Osteoblast (primary cell): ENCODE results near the gene PTPRN2. TPM values are rescaled to one million over a fixed set of nuclear protein-coding genes. Genes with fewer than 3 reads are reported as not detected.
"Not testable (repeated sequence)": the region's sequence is repeated elsewhere in the genome, so short reads cannot be mapped to it uniquely, and the experiment has no call there.

ENCODE experiments used
- DNase-seq: peaks from one replicate; pipeline ENCODE4 v3.0.0; 2011; ENCODE audit warnings: low spot score, mixed read lengths; ENCODE audit not compliant: insufficient read length; ENCODE audit errors: missing footprints
- H2AFZ ChIP-seq: 2 replicates; pipeline ENCODE4 v1.6.0; 2011; ENCODE audit warnings: mild to moderate bottlenecking, low read length
- H3K27ac ChIP-seq: 2 replicates; pipeline ENCODE4 v1.5.1; 2011; ENCODE audit warnings: mild to moderate bottlenecking, low read depth, low read length, moderate library complexity
- H3K27me3 ChIP-seq: 2 replicates; pipeline ENCODE4 v1.6.0; 2012; ENCODE audit warnings: mild to moderate bottlenecking, control low read depth, inconsistent platforms, low read length, moderate library complexity; ENCODE audit not compliant: insufficient read depth
- H3K36me3 ChIP-seq: 2 replicates; pipeline ENCODE4 v1.5.1; 2011; ENCODE audit warnings: mild to moderate bottlenecking, low read length, control low read depth, moderate library complexity; ENCODE audit not compliant: insufficient read depth
- H3K4me1 ChIP-seq: 2 replicates; pipeline ENCODE4 v1.5.1; 2011; ENCODE audit warnings: mild to moderate bottlenecking, low read length, control low read depth, moderate library complexity; ENCODE audit not compliant: insufficient read depth
- H3K4me2 ChIP-seq: 2 replicates; pipeline ENCODE4 v1.6.0; 2011; ENCODE audit warnings: mild to moderate bottlenecking, low read length; ENCODE audit not compliant: insufficient read depth
- H3K4me3 ChIP-seq: fragments of 200-600 bp; sonication (generic); 3 replicates; pipeline ENCODE4 v1.5.1; 2012; ENCODE audit warnings: mild to moderate bottlenecking, low read length, inconsistent platforms; ENCODE audit not compliant: insufficient read depth
- H3K79me2 ChIP-seq: 2 replicates; pipeline ENCODE4 v1.6.0; 2012; ENCODE audit warnings: mild to moderate bottlenecking, low read length, control low read depth, inconsistent platforms; ENCODE audit not compliant: insufficient read depth
- H3K9me3 ChIP-seq: 2 replicates; pipeline ENCODE4 v1.5.1; 2011; ENCODE audit warnings: low read depth, low read length, control low read depth
- H4K20me1 ChIP-seq: 2 replicates; pipeline ENCODE4 v1.6.0; 2012; ENCODE audit warnings: mild to moderate bottlenecking, low read length, control low read depth; ENCODE audit not compliant: insufficient read depth
- CTCF ChIP-seq: IDR thresholded peaks from 2 replicates; pipeline ENCODE4 v1.5.1; 2011; ENCODE audit warnings: mild to moderate bottlenecking, low read depth, low read length, moderate library complexity; ENCODE audit errors: extremely low read depth
- total RNA-seq: library from RNA; depleted of rRNA; stranded (reverse); fragments of >200 nt; gene quantifications from 2 replicates; pipeline ENCODE4 v1.2.3, GENCODE V29; 2012

The PTPRN2 gene
- total RNA-seq, 1 donor: 0.36 TPM

- Histone ChIP-seq H3K27ac (no peak overlapping the region), H3K4me3 (no peak overlapping the region), H2AFZ (no peak overlapping the region), H3K79me2 (no peaks in the 10 kb centered on the region), H4K20me1 (no peaks in the 10 kb centered on the region), H3K4me2 (no peak overlapping the region), H3K36me3 (no peaks in the 10 kb centered on the region), H3K9me3 (peaks cover 3% of the 10 kb centered on the region), H3K4me1 (no peaks in the 10 kb centered on the region), H3K27me3 (no peaks in the 10 kb centered on the region)
- DNase-seq: no peak
- no peak for TF ChIP-seq CTCF
These were observed 61.8 kb downstream of the PTPRN2 start for GRCh38 chr7:158525648-158526484.

GRCh38 chr7:158524749-158525635, 62.6 kb downstream of the PTPRN2 start:
- no peak for DNase-seq
- Histone ChIP-seq H3K36me3 (no peaks in the 10 kb centered on the region), H2AFZ (no peak overlapping the region), H3K27me3 (no peaks in the 10 kb centered on the region), H3K27ac (no peak overlapping the region), H4K20me1 (no peaks in the 10 kb centered on the region), H3K9me3 (peaks cover 3% of the 10 kb centered on the region), H3K4me3 (no peak overlapping the region), H3K79me2 (no peaks in the 10 kb centered on the region), H3K4me1 (no peaks in the 10 kb centered on the region), H3K4me2 (no peak overlapping the region)
- no peak for TF ChIP-seq CTCF

DNA sequence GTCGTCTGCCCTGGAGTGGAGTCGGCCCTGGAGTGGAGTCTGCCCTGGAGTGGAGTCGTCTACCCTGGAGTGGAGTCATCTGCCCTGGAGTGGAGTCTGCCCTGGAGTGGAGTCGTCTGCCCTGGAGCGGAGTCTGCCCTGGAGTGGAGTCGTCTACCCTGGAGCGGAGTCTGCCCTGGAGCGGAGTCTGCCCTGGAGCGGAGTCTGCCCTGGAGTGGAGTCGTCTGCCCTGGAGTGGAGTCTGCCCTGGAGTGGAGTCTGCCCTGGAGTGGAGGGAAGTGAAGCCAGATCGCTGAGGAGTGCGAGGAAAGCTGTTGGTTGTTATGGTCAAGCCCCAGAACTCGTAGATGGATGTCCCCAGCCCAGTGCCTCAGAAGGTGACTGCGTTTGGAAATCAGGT, 63.3 kb downstream of the PTPRN2 start:
- not testable (repeated sequence) for H2AFZ ChIP-seq, H3K36me3 ChIP-seq, H3K9me3 ChIP-seq, H3K27me3 ChIP-seq, H3K4me3 ChIP-seq, H3K27ac ChIP-seq, H3K4me2 ChIP-seq, H4K20me1 ChIP-seq, DNase-seq, H3K79me2 ChIP-seq, H3K4me1 ChIP-seq

DNA sequence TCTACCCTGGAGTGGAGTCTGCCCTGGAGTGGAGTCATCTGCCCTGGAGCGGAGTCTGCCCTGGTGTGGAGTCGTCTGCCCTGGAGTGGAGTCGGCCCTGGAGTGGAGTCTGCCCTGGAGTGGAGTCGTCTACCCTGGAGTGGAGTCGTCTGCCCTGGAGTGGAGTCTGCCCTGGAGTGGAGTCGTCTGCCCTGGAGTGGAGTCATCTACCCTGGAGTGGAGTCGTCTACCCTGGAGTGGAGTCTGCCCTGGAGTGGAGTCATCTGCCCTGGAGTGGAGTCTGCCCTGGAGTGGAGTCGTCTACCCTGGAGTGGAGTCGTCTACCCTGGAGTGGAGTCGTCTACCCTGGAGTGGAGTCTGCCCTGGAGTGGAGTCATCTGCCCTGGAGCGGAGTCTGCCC, 63.7 kb downstream of the PTPRN2 start:
- H3K36me3 ChIP-seq, H3K79me2 ChIP-seq, H3K27me3 ChIP-seq, H3K4me2 ChIP-seq, H2AFZ ChIP-seq, H3K4me3 ChIP-seq, DNase-seq, H3K4me1 ChIP-seq, H3K27ac ChIP-seq, H4K20me1 ChIP-seq, H3K9me3 ChIP-seq: not testable (repeated sequence)

- H4K20me1 ChIP-seq, H3K27me3 ChIP-seq, H3K9me3 ChIP-seq, DNase-seq, H3K36me3 ChIP-seq, H3K4me1 ChIP-seq, H3K79me2 ChIP-seq, H3K4me2 ChIP-seq, H3K27ac ChIP-seq, H2AFZ ChIP-seq, H3K4me3 ChIP-seq: not testable (repeated sequence)
These were observed 64.3 kb downstream of the PTPRN2 start for GRCh38 chr7:158523165-158523856.

DNA sequence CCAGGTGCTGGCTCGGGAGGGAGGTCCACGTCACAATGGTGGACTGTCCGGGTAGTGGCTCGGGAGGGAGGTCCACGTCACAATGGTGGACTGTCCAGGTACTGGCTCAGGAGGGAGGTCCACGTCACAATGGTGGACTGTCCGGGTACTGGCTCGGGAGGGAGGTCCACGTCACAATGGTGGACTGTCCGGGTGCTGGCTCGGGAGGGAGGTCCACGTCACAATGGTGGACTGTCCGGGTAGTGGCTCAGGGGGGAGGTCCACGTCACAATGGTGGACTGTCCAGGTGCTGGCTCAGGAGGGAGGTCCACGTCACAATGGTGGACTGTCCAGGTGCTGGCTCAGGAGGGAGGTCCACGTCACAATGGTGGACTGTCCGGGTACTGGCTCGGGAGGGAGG, 65.8 kb downstream of the PTPRN2 start:
- not testable (repeated sequence) for H3K4me1 ChIP-seq, H3K27ac ChIP-seq, H3K4me2 ChIP-seq, H2AFZ ChIP-seq, H3K4me3 ChIP-seq, H3K79me2 ChIP-seq, DNase-seq, H3K36me3 ChIP-seq, H3K27me3 ChIP-seq, H4K20me1 ChIP-seq, H3K9me3 ChIP-seq
